Measurements from ENCODE around the gene UNC5C.

GRCh38 chr4:95250544-95251137, 298.1 kb downstream of the UNC5C start:
- no peak for TF ChIP-seq CTCF (IDR thresholded peaks at IDR 0.05)
- TF ChIP-seq POLR2A (IDR thresholded peaks at IDR 0.05), result no peak
